GM19395 (cell line): ENCODE data around the gene PSD2.
"Not testable (repeated sequence)": the region's sequence is repeated elsewhere in the genome, so short reads cannot be mapped to it uniquely, and the experiment has no call there.

Source experiments
- ATAC-seq: cut with Tn5 transposase; IDR thresholded peaks from one replicate; pipeline ENCODE4 v1.9.1; 2021; ENCODE audit warnings: mild to moderate bottlenecking, moderate library complexity; ENCODE audit not compliant: unreplicated experiment

PSD2 gene

GRCh38 chr5:139789116-139789844, 6.3 kb upstream of the PSD2 start:
- ATAC-seq, result no peak

GRCh38 chr5:139789845-139790189, 5.8 kb upstream of the PSD2 start:
- no peak for ATAC-seq

- no peak for ATAC-seq
These were observed 3.4 kb upstream of the PSD2 start for GRCh38 chr5:139792218-139792617.

- ATAC-seq, result not testable (repeated sequence)
These were observed 3.0 kb upstream of the PSD2 start for GRCh38 chr5:139792655-139793054.

GRCh38 chr5:139794067-139794846, 1.4 kb upstream of the PSD2 start:
- ATAC-seq, result no peak

GRCh38 chr5:139796061-139796806, 626 bp downstream of the PSD2 start:
- no peak for ATAC-seq

- no peak for ATAC-seq
These were observed 1.7 kb downstream of the PSD2 start for GRCh38 chr5:139797335-139797734.

- ATAC-seq, result no peak
These were observed 2.4 kb downstream of the PSD2 start for GRCh38 chr5:139797856-139798510.

GRCh38 chr5:139798883-139799282, 3.3 kb downstream of the PSD2 start:
- no peak for ATAC-seq

- no peak for ATAC-seq
These were observed 3.8 kb downstream of the PSD2 start for GRCh38 chr5:139799359-139799758.

- ATAC-seq, result no peak
These were observed 8.4 kb downstream of the PSD2 start for GRCh38 chr5:139803978-139804377.

- ATAC-seq, result no peak
These were observed 9.3 kb downstream of the PSD2 start for GRCh38 chr5:139804800-139805397.

GRCh38 chr5:139805545-139805944, 9.9 kb downstream of the PSD2 start:
- ATAC-seq, result no peak

GRCh38 chr5:139806111-139806510, 10.5 kb downstream of the PSD2 start:
- ATAC-seq, result no peak

- ATAC-seq, result no peak
These were observed 11.4 kb downstream of the PSD2 start for GRCh38 chr5:139806726-139807646.

- ATAC-seq, result no peak
These were observed 12.0 kb downstream of the PSD2 start for GRCh38 chr5:139807647-139808030.

GRCh38 chr5:139808481-139809330, 13.1 kb downstream of the PSD2 start:
- ATAC-seq, result no peak

GRCh38 chr5:139809331-139809810, 13.8 kb downstream of the PSD2 start:
- no peak for ATAC-seq
